Cardiac muscle cell (in vitro differentiated cells and primary cell): Measurements from ENCODE around the gene KRTAP8-1. TPM values are rescaled to one million over a fixed set of nuclear protein-coding genes. Genes with fewer than 3 reads are reported as not detected.
A peak's percentile ranks its signal among the peaks of the same experiment; 100 is the strongest.

Source experiments
- DNase-seq, 2 donors: peaks; one replicate each; pipeline versions ENCODE4 v3.0.0 to v3.0.0-alpha.2; 2010 to 2017; ENCODE audit warnings: low read depth in 1 of 2, low spot score in 1 of 2
- H3K27ac ChIP-seq: fragments of 200-600 bp; sonication (generic); 2 replicates; pipeline ENCODE4 v1.5.1; 2016
- H3K27me3 ChIP-seq: fragments of 200-600 bp; sonication (generic); 2 replicates; pipeline ENCODE4 v1.6.0; 2016; ENCODE audit warnings: control low read depth
- H3K36me3 ChIP-seq: fragments of 200-600 bp; sonication (generic); 2 replicates; pipeline ENCODE4 v1.5.1; 2016; ENCODE audit warnings: control low read depth
- H3K4me1 ChIP-seq: fragments of 200-600 bp; sonication (generic); 2 replicates; pipeline ENCODE4 v1.8.1; 2017; ENCODE audit warnings: low read depth, mild to moderate bottlenecking, mixed run types
- H3K4me3 ChIP-seq: fragments of 200-600 bp; sonication (generic); 2 replicates; pipeline ENCODE4 v1.5.1; 2016; ENCODE audit warnings: mild to moderate bottlenecking
- H3K9me3 ChIP-seq: fragments of 200-600 bp; sonication (generic); 2 replicates; pipeline ENCODE4 v1.5.1; 2017; ENCODE audit warnings: low read depth, mild to moderate bottlenecking, control low read depth
- polyA plus RNA-seq: library from polyadenylated mRNA; unstranded; fragments of >200 nt; fragmentation: Nextera tagmentation; extraction: Ambion mirVana; gene quantifications from 2 replicates; pipeline ENCODE4 v1.2.1, GENCODE V29; 2016
- total RNA-seq: library from RNA; depleted of rRNA; stranded (reverse); fragments of >200 nt; gene quantifications from 2 replicates; pipeline ENCODE4 v1.2.3, GENCODE V29; 2016
- TF ChIP-seq, protein P1 (sequence below): IDR thresholded peaks from 2 replicates; pipeline ENCODE4 v1.5.1; 2012; ENCODE audit warnings: low read depth, mild to moderate bottlenecking, low read length

Gene KRTAP8-1, protein sequence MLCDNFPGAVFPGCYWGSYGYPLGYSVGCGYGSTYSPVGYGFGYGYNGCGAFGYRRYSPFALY
- not detected in 2 replicates for total RNA-seq
- polyA plus RNA-seq = not detected in 2 replicates

DNA sequence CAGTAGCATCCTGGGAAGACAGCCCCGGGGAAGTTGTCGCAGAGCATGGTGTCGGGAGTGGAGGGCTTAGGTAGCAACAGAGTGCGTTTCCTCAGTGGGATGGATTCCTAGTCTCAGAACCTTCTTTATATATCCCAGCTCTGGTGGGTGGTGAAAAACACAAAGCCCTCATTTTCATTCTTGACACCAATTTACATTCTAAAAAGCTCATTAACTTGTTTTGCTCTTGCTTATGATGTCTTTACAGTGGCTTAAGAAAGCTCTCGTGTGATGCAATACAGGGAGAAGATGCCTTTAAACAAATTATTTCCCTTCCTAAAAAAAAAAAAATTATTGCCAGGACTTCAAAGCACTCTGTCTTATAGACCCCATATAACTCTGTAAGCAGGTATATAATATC lies at the start of gene KRTAP8-1:
Gene KRTAP8-1, minus strand, starts transcription at position 101 of the 400 bp plus-strand sequence. Its CDS starts 54 bp downstream, at position 47.
- no peak within 1 kb of the TSS for H3K27ac ChIP-seq
- H3K27me3 ChIP-seq = no peaks in the 10 kb centered on the region
- no peak for DNase-seq
- H3K36me3 ChIP-seq = no peaks in the 10 kb centered on the region
- H3K4me1 ChIP-seq = no peaks in the 10 kb centered on the region
- H3K4me3 ChIP-seq = no peak within 1 kb of the TSS
- TF ChIP-seq, protein P1, sequence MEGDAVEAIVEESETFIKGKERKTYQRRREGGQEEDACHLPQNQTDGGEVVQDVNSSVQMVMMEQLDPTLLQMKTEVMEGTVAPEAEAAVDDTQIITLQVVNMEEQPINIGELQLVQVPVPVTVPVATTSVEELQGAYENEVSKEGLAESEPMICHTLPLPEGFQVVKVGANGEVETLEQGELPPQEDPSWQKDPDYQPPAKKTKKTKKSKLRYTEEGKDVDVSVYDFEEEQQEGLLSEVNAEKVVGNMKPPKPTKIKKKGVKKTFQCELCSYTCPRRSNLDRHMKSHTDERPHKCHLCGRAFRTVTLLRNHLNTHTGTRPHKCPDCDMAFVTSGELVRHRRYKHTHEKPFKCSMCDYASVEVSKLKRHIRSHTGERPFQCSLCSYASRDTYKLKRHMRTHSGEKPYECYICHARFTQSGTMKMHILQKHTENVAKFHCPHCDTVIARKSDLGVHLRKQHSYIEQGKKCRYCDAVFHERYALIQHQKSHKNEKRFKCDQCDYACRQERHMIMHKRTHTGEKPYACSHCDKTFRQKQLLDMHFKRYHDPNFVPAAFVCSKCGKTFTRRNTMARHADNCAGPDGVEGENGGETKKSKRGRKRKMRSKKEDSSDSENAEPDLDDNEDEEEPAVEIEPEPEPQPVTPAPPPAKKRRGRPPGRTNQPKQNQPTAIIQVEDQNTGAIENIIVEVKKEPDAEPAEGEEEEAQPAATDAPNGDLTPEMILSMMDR = no peak
- no peaks in the 10 kb centered on the region for H3K9me3 ChIP-seq

DNA sequence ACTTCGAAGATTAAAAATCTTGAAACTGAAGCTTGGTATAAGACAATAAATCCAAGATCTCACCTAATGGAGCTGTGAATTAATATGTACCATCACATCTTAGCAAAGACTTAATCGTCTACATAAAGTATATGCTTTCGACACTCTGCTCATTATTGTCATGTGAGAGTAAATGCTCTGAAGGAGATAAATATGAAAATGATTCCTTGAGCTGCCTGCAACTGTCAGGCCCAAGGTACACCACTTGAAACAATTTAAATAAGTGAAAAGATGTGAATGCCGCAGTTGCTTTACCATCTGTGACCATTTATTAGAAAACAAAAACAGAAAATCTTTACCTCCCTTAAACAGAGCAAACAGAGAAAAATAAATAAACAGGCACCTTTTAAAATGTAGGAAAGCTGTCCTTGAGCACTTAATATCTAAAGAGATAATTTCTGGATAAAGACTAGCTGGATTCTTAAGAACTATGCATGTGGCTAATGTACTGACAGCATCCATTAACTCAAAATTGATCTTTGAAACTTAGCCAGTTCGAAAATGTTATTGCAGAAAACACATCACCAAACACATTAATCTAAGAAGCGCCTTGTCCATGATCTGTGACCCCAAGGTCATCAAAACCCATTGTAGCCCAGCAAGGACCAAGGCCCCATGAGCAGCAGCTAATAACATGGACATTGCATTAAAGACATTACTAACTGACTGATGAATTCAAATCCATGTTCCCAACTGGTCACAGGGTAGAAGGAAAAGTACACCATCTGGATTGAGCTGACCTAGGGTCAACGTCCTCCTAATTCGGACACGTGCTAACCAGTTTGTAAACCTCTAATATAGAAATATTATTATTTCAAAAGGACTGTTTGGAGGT lies 34.8 kb upstream of the KRTAP8-1 start:
- TF ChIP-seq, protein P1 = no peak
- Histone ChIP-seq H3K4me3 (no peak overlapping the region), H3K36me3 (no peaks in the 10 kb centered on the region), H3K27me3 (no peaks in the 10 kb centered on the region), H3K9me3 (peaks cover 3% of the 10 kb centered on the region), H3K27ac (no peak overlapping the region), H3K4me1 (no peaks in the 10 kb centered on the region)
- DNase-seq = no peak

DNA sequence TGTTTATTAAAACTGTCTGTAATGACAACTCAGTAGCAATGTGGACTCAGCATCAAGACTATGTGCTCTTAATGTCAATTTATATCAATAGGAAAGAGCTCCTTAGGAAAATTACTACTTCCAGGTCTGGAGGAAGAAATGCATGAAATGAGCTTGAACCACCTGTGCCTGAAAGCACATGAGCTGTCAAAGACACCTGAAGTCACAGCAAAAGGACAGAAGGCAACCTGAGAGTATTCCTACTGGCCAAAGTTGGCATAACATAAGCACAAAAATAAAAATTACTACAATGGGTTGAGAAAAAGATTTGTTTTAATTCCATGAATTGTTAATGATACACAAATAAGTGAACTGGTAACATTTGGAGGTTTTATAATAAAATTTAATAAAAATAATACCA lies 29.9 kb upstream of the KRTAP8-1 start:
- Histone ChIP-seq H3K27ac (no peak overlapping the region), H3K4me3 (no peak overlapping the region), H3K36me3 (no peaks in the 10 kb centered on the region), H3K27me3 (no peaks in the 10 kb centered on the region), H3K4me1 (no peaks in the 10 kb centered on the region), H3K9me3 (no peaks in the 10 kb centered on the region)
- TF ChIP-seq, protein P1 = no peak
- no peak for DNase-seq

DNA sequence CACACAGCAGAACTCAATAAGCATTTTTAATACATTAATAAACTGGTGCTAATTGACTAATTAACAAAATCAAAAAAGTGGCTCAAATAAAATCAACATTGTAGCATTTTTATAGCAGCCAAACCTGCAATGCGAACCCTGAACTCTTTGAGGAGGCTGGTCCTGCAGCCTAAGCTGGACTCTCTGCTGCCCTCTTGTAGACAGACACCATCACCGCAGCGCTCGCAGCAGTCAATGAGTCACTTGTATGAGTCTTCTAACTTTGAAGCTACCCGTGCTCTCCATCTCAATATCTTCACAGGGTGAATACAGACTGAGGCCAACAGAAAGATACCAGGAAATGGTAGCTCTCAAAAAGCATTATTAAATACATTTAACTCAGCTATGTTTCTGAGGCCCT lies 26.2 kb upstream of the KRTAP8-1 start:
- no peak overlapping the region for H3K4me3 ChIP-seq
- no peaks in the 10 kb centered on the region for H3K27me3 ChIP-seq
- no peaks in the 10 kb centered on the region for H3K9me3 ChIP-seq
- no peaks in the 10 kb centered on the region for H3K4me1 ChIP-seq
- TF ChIP-seq, protein P1 = no peak
- H3K27ac ChIP-seq = no peak overlapping the region
- DNase-seq = peak; percentile 1 to 62
- H3K36me3 ChIP-seq = no peaks in the 10 kb centered on the region

DNA sequence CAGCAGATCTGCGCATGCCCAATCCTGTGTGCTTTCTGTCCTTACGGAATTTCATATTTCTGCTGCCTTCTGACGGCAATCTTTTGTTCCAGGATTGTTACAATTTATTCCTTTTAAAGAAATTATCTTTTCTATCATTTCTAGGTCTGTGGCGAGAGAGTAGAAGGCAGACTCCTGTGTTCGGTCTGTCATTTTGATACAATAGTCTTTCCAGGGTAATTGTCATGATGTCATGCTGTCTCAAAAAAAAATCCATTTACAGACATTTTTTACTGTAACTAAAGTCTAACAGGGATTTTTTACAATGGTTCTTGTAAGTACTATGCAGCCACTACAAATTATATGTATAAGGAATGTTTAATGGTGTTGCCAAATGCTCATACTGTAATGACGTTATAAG lies 25.5 kb upstream of the KRTAP8-1 start:
- no peaks in the 10 kb centered on the region for H3K27me3 ChIP-seq
- no peaks in the 10 kb centered on the region for H3K9me3 ChIP-seq
- no peak overlapping the region for H3K27ac ChIP-seq
- TF ChIP-seq, protein P1 = no peak
- H3K36me3 ChIP-seq = no peaks in the 10 kb centered on the region
- H3K4me1 ChIP-seq = no peaks in the 10 kb centered on the region
- no peak for DNase-seq
- H3K4me3 ChIP-seq = no peak overlapping the region
